ENCODE results near the gene ANKRD53.

Gene ANKRD53

DNA sequence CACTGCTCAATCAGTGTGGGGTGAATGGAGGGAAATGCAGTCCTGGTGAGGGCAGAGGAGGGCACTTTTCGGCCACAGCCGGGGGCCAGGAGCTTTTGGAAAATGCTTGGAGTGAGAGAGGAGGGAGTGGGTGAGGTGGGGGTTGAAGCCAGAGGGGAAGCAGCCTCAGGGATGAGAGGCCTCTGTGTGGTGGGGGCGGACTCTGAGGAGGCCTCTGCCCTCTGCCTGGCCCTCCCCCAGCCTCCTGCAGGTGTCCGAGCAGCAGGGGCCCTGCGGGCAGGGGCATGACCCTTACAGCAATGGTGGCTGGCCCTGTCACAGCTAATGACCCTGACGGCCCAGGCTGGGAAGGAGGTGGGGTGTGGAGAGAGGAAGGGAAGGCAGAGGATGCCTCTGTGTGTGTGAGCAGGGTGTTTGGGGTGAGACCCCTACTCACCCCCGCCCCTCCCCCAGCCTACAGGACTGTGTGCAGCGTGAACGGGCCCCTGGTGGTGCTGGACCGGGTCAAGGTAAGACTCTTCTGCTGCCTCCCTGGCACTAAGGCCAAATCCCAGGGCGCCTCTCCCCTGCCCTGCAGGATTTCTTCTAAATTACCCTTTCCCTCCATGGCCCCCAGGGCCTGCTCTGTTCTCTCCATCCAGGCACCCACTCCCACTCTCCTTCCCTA is 35.1 kb upstream of the ANKRD53 start:
- DNase-seq = no peak

DNA sequence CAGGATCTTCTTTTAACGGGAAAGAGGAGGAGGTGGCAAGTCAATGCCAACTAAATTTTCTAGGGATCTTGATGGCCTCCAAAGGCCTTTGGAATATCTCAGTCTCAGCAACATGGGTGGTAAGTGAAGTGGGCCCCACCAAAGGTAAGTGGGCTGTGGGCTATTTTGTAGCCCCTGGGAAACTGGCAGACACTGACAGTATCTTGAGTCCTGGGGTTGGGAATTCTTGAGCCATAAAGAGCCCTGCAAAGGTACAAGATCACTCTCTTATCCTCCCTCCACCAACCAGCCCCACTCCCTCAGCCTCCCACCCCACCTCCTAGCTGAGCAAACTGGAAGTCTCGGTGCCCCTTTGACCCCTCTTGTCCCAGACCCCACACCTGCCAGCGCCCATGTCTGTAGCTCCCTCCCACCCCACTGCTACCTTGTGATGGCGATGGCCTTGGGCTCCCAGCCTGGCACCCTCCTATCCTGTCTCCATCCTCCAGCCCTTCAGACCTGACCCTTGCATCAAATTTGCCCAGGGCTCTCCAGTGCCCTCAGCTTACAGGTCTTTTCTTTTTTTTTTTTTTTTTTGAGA is 34.2 kb upstream of the ANKRD53 start:
- no peak for DNase-seq

DNA sequence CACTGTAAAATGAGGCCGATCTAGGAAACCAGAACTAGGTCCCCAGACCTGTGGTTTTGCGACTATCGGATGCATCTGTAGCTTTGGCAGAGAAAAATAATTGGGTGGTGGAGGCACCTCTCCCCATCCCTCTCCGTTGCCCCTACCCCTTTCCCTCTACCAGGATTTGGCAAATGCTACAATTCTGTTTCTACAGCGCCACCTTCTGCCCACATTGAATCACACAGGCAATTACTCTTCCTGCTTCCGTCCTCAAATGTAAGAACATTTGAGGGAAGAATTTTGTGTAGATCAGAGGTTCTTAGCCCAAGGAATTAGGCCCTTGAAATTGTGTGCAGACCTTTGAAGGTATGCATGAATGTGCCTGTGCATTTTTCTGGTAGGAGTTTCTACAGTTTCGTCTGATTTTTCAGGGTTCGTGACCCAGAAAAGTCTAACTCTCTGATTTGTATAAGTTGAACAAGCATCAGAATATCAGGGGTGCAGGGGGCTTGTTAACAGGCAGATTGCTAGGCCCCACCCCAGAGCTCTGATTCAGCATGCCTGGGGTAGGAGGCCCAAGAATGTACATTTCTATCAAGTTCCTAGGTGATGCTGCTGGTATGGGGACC is 31.5 kb upstream of the ANKRD53 start:
- DNase-seq = peak; percentile 14

DNA sequence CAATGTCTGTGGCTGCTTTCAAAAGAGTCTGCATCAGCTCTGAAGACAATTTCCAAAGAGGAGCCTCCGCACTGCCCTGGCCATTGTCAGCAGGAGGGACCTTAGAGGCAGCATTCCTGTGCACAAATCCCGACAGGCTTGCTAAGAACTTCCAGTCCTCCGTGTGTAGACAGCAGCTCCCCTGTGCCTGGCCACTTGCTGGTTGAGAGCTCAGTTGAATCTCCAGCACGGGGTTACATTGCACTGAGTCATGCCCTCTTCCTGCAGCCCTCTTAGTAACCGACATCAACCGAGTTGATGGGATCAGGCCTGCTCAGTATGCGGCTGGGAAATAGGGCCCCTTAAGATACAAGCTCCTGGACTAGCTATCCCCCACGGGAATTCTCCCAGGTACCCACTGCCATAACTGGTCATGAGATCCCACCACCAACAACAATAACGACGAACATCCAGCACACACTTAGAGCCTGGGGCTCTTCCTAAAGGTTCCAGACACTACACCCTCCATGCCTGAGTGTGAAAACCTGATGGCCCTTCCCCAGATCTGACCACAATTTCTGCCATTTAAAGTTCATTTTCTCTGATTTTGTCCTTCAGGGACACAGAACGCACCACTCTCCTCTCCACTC is 30.8 kb upstream of the ANKRD53 start:
- DNase-seq = no peak

GRCh38 chr2:70948337-70949003 is 30.0 kb upstream of the ANKRD53 start:
- peak; percentile 47 for DNase-seq

DNA sequence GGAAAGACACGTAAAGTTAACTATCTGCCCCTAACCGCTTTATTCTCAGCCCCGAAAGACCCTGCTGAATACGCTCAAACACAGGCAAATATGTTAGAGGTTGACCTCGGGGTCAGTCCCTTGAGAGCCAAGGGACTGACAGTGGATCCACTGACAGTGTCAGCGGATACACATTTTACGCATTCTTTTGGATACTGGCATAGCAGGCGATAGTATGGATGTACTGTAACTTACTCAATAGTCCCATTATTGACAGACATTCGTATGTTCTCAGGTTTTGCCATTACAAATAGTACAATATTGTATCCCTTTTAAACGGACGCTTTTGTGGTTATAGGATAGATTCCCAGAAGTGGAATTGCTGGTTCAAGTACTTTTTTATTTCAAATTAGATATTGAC is 29.3 kb upstream of the ANKRD53 start:
- DNase-seq = no peak

DNA sequence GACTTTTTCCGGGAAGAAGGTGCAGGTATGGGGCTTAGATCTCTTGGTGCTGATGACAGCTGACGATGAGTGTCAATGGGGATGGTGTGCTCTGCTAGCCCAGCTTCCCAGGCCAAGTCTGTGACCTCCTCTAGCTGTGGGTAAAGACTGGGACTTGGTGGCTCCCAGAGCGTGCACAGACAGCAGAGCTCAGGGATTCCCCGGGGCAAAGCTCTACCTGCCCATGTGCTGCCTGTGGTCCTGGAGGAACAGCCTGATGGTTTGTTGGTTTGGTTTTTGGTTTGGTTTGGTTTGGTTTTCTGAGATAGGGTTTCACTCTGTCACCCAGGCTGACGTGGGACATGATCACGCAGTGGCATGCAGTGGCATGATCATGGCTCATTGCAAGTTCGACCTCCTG is 23.5 kb upstream of the ANKRD53 start:
- no peak for DNase-seq

DNA sequence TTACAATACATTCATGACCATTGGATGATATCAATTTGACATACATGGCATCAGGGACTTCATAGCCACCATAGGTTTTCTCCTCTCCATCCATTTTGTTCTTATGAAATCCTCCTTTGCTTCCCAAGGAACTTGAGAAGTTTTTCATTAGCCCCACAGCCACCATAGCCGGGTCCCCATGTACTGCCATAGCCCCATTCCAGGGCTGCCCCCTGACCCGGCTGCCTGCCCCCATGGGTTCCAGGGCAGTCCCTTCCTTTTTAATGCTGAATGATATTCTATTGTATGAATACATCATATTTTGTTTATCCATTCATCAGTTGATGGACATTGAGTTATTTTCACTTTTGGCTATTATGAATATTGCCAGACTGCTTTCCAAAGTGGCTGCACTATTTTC is 22.3 kb upstream of the ANKRD53 start:
- DNase-seq = no peak

DNA sequence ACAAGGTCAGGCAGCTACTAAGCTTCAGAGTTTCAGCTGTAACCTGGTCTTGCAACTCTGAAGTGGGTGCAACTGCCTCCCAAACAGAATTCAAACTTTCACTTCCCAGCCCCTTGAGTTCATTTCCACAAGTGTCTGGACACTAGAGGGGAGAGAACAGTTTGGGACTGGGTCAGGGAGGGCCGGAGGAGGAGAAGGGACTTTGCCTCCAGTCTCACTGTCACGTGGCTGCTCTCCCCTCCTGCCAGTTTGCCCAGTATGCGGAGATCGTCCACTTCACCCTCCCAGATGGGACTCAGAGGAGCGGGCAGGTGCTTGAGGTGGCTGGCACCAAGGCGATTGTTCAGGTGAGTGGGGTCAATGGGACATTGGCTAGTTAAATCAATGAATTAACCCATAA is 20.6 kb upstream of the ANKRD53 start:
- no peak for DNase-seq

DNA sequence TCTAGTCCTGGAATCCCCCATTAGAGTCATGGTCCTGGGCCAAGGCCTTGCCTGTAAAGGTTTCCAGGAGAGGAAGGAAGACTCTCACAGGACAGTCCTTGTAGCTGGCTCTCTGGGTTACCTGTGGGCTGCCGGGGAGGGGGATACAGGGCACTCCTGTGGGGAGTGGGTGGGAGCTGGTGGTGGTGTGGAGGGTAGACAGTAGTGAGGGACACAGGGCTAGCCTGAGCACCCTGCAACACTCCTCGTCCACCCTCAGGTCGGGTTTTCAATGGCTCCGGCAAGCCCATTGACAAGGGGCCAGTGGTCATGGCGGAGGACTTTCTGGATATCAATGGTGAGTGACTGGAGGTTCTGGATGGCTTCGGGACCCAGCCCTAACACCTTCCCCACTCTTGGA is 19.7 kb upstream of the ANKRD53 start:
- no peak for DNase-seq

- no peak for DNase-seq
These were observed 19.1 kb upstream of the ANKRD53 start for GRCh38 chr2:70959271-70959761.

- no peak for DNase-seq
These were observed 18.3 kb upstream of the ANKRD53 start for GRCh38 chr2:70959851-70960832.

- no peak for DNase-seq
These were observed 17.4 kb upstream of the ANKRD53 start for GRCh38 chr2:70960833-70961647.

GRCh38 chr2:70961648-70961994 is 16.8 kb upstream of the ANKRD53 start:
- no peak for DNase-seq

DNA sequence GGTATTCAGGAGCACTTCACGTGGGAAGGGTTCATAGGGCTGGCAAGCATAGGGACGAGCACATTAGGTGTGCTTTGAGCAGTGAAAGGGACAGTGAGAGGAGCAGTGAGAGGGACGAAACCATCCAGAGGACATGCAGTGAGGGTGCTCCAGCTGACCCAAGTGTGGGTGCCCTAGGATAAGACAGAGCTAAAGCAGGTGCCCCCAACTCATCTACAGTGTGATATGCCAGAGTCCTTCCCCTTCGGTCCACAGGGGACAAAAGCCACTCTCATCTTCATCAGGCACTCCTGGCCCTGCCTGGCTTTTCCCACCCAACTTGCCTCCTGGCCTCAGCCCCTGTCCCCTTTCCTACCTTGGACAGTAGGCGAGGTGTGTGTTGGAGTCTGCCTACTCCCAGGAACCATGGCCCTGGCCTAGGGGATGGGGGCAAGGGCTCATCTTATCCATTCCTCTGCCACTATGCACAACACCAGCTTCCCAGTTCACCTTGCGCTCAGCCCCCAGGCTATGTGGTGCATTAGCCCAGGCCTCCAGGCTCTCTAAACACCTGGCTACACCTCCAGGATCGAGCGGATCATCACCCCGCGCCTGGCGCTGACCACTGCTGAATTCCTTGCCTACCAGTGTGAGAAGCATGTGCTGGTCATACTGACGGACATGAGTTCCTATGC is 16.1 kb upstream of the ANKRD53 start:
- DNase-seq = no peak

- DNase-seq = no peak
These were observed 15.2 kb upstream of the ANKRD53 start for GRCh38 chr2:70962885-70963878.

DNA sequence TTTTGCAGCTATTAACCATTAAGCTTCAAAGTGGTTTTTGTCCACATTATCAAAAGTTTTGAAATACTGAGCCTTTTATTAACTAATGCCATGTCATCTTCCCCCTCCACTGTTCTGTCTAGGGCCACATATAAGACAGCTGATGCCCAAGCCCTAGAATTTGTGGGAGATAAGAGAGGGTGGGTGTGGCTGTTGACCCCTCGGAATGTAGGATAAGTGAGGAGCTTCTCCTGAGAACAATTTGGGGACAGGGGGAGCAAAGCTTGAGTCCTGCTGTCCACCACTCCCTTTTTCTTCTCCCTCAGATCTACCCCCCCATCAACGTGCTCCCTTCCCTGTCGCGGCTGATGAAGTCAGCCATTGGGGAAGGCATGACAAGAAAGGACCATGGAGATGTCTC is 14.3 kb upstream of the ANKRD53 start:
- no peak for DNase-seq

GRCh38 chr2:70964596-70965386 is 13.6 kb upstream of the ANKRD53 start:
- no peak for DNase-seq

DNA sequence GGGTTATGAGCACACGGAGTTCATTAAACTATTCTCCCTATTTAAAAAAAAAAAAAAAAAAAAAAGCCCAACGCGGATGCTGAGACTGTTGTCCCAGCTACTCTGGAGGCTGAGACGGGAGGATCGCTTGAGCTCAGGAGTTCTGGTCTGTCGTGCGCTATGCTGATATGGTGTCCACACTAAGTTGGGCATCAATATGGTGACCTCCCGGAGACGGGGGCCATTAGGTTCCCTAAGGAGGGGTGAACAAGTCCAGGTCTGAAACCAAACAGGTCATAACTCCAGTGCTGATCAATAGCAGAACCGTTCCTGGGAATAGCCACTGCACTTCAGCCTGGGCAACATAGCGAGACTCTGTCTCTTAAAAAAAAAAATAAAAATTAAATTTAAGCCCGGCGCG is 12.9 kb upstream of the ANKRD53 start:
- DNase-seq = no peak
